IPS DF 19.7 (cell line): ENCODE measurements around the gene CCDC141.
A peak's percentile ranks its signal among the peaks of the same experiment; 100 is the strongest.

ENCODE experiments used
- DNase-seq: peaks from one replicate; pipeline ENCODE4 v3.0.0-alpha.2; 2013; ENCODE audit warnings: low read depth, low spot score

Gene CCDC141

DNA sequence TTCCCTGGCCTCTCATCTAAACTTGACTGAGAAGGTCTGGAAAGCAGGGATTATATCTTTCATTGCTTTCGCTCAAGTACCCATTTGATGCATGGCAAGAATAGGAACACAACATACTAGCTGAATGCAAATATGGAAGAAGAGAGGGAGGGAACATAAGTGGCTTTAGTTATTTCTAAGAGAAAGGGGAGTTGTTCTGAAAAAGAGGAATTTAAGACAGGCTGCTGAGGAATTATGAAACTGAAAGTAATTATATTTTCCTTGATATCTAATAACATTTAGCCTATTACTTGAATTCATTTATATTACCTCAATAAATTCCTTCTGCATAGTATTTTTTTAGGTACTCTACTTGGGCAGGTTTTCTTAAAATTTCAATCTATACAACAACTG is 136.9 kb downstream of the CCDC141 start:
- no peak for DNase-seq

DNA sequence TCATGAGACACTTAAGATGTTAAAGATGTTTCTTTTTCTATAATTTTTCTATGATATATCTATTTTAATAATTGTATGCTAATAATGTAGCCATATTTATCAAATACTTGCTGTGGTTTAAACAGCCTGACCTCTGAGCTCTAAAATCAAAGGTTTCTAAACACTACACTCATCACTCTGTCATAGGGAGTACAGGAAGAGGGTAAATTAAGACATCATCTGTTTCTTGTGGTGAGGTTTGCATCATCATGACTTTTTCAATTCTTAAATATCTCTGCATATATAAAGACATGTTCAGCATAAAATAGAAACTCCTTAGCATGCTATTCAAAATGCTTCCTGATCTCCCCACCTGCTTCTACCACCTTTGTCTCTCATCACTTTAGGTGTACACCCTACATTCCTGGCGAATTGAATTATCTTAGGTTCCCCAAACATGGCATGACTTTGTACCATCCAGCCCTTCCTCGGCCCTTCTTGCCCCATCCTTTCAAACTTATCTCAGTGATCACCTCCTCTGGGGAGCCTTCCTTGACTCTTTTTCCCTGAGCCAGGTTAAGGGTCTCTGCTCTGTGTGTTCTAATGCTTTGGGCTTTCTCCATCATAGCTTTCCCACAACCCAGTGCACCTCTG is 137.4 kb downstream of the CCDC141 start:
- DNase-seq = no peak

DNA sequence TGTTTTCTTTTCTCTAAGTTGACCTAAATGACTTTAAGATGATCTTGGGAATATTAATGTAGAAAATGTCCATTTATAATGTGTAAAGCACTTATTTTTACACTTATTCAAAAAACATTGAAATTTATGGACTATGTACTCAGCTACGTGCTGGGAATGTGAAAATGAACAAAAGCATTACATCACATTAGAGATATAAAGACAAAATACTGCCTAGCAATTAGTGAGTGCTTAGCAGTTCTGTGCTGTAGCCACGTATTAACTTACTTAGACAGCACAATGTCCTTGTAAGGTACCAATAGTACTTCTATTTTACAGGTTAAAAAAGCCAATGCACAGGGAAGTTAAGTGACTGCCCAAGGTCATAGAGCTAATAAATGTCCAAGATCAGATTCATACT is 138.9 kb downstream of the CCDC141 start:
- no peak for DNase-seq

DNA sequence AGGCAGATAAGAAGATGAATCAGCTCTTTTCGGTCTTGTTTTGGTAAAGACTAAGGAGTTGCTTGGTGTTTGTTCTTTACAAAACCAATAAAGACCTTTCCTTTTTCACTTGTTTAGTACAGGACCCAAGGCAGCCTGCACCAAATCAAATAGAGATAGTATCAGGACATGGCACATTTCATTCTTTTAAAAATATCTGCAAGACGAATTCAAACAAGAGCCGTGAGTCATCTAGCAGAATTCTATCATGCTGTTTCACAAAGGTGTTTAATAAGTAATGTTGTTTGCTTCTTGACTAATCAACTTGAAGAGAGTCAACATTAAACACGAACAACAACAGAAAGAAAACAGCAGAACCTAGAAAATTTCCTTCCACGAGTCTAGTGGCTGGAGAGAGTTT is 139.9 kb downstream of the CCDC141 start:
- DNase-seq = no peak

DNA sequence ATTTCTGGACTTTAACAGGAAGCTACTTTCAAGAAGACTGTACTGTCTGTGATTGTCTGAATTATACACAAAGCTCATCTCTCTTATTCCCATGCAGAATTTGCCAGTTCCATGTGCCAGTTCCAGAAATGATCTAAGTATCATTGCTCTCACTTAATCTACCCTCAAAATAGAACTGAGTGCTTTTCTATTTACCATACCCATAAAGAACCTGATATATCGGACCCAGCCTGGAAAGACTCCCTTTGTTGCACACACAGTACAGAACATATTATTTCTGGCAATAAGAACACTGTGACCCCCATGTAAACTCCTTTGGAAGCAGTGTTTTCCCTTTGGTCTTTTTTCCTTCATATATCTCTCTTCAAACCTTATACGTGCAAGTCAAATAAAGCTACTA is 140.4 kb downstream of the CCDC141 start:
- DNase-seq = no peak

DNA sequence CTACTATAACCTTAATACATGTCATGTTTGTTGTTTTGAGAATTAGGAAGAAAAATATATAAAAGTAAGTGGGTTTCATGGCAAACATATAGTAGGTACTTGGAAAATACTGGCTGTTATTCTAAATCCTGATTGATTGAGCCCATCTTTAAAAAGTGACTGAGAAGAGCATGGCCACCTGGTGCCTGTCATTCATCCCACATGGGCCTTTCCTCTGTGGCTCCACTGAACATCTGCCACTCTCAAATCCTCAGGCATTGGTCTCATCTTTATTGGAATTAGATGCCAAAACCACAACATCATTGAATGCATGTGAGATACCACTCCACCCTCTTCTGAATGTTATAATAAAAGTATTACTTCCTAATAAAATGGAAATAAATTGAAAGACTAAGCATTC is 141.1 kb downstream of the CCDC141 start:
- DNase-seq = no peak

DNA sequence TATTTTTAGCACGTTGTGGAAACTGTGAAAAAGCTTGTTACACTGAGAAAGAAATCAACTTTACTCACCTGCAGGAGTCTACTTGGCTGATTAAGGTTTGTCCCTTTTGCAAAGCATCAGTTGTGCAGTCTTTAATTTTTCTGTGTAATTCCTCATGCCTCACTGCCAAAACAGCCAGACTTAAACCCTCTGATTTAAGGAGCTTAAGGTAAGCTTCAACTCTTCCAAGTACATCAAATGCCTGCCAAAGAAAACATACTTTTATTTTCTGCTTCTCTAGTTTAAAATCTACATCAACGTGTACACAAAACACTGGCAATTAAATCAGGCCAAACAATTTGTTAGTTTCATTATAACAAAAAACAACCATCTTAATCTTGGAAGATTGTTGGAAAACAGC is 144.7 kb downstream of the CCDC141 start:
- no peak for DNase-seq

DNA sequence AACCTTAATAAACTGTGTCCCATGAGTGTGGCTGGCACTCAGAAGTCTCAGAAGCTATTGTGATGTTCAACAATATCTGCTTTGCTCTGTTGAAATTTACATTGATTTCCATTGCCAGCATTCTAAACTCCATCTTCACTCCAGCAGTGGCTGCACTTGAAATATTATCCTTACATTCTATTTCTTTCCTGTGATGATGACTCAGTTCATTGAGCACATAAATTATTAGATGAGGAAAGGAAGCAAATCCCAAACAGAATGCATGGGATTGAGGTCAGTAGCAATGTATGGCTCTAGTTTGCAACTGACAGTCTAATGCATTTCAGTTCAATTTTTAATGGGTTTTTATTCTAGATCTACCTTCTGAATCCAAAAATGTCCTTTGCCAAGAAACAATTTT is 150.3 kb downstream of the CCDC141 start:
- no peak for DNase-seq

DNA sequence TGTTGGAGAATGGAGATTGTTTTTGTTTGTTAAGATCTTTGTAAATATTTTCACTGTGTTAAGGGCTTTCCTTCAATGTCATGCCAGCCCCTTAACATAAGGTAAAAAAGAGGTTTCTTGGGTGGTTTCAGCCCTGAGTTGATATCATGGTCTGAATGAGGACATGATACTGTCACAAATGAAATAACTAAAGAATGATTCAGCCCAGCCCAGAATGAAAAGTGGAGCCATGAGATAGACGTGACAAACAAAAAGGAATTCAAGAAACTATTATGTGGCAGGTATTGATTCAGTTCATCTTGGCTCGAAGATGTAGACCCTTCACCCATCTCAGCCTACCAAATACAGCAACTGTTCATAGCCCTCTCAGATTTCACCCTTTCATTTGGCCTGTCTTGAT is 154.1 kb downstream of the CCDC141 start:
- DNase-seq = no peak

DNA sequence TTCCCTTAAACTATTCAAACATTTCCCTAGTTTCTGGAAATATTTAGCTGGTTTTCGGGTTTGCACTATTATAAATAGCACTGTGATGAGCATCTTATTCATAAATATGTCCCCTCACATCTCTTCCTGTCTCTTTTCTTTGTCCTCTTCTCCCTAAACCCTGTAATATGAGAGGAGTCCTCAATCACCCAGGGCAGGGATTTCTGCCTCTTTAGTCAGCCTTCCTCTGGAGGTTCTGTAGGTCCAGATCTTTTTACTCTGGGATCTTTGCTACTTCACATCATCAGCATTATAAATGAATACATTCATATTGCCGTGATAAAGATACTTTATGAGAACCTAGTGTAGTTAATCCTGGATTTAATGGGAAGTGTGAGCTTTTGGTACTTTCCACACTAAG is 154.8 kb downstream of the CCDC141 start:
- DNase-seq = no peak

DNA sequence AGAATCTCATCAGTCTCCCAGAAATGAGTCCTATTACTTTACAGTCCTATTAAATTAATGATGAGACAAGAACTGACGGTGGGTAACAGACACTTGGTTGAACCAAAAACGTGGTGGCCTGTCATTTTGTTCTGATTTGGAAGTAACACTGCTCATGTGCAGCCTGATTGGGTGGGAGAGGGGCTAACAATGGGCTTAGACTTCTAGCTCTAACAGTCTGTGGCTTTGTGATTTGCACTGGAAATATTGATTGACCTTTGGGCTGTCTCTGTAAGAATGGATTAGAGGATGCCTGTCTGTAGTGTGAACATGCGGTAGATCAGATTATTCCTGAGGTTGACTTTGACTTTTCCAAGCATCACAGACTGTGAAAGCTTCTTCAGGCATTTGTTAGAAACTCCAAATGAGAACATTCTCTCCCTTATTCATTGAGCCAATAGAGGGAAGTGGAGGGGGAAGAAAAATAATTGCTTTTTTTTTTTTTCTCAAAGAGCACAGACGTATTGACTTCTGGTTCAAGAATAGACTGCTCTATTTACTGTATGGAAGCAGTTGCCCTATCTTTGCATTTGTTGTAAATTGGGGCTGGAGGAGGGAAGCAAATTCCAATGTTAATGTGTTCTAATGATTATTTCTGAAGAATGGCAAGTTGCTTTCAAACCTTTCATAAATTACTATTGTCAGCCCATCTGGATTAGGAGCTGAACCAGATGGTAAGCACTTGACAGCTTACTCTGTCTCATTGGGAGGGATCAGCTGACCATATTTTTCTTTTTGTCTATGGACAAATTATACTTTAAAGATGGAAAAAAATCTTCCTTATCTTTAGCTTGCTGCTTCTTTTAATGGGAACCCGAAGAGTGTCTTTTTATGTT is 156.9 kb downstream of the CCDC141 start:
- no peak for DNase-seq

DNA sequence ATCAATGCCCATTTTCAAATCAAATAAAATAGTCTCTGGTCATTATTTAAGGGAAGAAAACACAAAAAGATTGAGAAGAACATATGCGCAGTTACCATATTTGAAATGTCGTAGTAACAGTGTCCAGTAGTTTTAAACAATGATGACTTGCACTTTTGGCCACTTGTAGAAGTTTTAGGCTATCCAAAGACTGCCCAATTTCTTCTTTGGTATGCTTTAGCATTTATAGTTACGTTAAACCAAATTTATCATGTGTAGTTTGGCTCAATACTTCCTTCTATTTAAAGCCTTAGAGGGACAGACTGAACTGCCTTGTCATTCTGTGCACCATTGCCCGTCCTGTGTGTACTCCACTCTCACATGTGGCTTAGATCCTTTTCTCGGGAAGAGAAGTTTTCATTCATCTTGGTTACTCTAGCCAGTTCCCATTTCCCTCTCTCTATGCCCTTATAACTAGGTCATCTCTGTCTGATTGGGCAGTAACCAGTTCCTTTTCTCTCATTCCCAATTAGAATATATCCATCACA is 157.9 kb downstream of the CCDC141 start:
- DNase-seq = no peak

DNA sequence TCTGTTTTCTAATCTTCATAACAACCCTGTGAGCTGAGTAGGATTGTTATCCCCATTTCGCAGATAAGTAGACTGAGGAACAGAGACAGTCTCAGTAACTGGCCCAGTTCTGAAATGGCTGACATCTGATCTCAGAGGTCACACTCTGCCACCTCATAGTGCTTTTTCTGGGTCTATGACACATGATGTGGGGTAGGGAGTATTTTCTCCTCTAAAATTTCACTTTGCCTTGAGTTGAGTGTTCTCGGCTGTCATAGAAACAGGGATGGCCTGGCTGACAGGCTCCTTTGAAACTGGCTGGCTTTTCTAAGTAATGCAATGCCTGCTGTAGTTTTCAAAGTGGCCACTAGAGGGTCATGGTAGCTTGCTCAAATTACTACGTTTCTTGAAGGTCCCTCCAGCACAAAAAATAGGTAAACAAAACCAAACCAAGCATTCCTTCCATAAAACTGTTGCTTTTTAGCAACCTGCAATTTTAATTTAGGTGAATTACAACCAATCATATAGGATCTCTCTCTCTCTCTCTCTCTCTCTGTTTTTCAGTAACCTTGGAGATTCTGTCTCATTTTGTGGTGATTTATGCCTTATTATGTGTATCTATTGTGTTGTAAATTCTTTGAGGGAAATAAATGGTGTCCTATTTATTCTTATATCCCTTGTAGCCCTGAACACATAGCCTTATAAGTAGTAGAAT is 158.5 kb downstream of the CCDC141 start:
- DNase-seq = peak; percentile 45

DNA sequence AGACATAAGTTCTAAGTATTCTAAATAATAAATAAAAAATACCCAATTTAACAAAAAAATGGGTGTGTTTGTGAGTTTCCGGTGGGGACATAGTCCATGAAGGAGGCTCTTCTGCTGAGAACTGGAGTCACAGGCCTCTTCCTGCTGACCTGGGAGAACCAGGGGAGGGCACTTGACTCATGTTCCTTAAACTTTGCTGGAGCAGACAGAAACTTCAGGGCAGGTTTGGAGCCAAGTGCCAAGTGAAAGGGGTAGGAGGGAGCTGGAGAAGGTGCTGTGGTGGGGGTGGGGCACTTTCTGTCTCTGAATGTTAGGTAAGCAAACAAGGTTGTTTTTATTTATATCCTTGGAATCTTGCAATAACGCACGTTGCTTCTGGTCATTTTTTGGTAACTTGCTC is 163.9 kb downstream of the CCDC141 start:
- DNase-seq = no peak

DNA sequence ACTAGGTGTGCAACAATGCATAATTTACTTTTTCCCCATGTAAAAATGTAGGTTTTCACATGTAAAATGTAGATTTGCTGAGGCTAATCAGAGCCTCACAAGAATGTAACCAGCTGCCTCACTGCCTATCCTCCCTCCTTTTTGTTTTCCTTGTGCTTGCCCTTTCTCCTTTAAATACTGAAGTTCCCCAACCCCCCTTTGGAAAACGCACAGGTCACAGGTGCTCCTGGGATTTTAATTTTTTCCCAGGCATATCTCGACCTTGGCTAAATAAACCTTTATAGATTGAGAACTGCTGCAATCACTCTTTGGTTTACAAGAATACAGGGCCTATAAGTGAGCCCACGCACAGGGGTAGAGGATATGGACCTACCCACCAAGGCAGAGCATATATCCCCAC is 165.5 kb downstream of the CCDC141 start:
- no peak for DNase-seq

DNA sequence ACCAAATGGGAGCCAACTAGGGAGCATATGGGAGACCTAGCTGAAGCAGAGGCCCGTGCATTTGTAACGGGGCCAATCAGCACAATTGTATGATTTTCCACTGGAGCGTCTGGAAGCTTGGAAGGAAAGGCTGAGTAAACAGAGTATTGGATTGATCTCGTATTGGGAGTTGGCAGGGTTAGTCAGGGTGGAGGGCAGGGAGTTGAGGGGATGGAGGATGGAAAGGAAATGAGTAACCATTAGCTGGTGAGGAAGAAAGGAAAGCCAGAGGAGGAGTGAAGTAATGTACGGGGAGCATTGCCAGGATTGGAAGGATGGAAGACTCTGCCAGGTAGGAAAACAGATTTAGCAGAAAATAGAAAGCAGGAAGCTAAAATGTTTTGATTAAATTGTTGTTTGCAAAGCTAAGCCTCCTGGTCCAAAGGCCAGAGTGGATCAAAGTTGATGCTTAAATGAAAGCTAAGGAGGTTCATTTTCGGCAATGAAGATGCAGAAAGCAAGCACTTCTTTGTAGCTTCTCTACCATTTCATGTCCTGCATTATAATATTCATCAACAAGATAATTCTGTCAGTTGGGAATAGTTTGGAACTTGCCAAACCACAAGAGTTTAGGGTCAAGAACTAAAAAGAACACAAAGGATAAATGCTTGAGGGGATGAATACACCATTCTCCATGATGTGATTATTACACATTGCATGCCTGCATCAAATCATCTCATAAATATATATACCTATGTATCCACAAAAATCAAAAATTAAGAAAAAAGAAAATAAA is 167.1 kb downstream of the CCDC141 start:
- no peak for DNase-seq

DNA sequence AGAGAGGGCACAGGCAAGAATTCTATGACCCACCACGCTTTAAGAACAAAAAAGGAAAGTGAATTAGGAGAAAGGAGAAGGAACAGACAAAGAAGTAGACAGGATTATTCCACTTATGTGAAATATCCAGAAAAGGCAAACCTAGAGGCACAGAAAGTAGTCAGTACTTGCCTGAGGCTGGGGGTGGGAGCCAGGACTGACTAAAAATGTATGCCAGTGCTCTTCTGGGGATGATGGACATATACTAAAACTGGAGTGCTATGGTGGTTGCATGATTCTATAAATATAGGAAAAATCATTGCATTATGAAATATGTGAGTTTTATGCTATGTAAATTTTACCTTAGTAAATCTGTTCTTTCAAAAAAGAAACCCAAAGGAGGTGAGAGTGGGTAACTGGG is 168.9 kb downstream of the CCDC141 start:
- no peak for DNase-seq

DNA sequence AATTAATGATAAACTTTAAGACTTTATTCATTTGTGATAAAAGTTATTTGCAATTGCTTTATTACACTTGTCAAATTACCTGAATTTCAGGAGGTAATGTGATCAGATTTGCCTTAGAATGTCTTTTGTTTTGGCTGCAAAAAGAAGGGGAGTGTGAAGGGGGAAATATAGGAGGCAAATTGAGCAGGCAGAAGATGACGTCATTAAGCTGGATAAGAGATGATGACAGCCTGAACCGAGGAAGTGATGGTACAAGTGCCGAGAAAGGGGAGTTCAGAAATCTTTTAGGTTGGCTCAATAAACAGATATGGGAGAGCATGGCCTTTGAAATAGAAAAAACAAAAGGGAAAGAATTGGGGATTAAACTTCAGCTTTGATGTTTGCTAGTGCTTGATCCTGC is 169.7 kb downstream of the CCDC141 start:
- DNase-seq = no peak

DNA sequence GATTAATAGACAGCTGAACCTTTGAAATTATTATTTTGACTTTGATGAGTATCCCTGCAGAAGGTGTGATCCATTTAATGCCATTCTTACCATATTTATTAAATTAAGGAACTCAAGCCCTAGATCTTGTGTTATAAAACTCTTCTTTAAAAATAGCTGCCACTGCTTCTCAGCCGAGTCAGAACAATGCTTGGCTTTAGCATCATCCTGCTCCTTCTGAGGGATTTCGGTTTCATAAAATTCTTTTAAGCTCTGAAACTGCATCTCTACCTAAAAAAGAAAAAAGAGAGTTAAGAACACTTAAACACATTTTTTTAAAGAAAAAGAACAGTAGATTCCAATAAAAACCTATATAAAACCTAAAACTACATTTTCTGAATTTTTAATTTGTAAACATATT is 172.1 kb downstream of the CCDC141 start:
- DNase-seq = no peak

DNA sequence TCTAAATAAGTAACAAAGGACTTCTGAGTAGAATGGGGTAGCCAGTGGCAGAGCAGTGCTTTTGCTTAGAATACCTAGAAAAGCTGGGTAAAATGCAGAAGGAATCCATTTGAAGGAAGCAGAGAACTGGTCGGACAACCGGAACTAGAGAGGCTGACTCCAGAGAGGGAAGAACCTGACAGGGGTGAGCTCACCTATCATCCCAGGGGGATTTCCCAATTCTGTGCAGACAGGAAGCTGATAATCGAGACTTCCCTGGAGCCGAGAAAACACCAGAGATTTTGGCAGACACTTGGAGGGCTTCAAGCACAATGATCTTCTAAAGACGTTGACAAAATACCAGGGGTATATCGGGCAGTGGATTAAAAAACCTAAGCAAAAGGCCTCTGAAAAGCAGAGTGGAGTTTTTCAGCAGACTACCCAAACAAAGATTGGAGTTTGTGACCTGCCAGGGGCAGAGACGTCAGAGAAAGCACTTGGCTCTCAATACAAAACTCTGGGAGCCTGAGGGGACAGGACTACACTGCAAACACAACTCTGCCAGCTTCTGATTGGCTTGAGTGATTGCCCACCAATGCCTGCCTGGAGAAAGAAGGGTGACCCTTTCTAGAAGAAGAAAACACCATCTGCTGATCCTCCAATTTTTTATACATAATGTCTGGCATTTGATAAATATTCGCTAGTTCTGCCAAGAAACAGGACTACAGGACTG is 175.3 kb downstream of the CCDC141 start:
- DNase-seq = no peak

DNA sequence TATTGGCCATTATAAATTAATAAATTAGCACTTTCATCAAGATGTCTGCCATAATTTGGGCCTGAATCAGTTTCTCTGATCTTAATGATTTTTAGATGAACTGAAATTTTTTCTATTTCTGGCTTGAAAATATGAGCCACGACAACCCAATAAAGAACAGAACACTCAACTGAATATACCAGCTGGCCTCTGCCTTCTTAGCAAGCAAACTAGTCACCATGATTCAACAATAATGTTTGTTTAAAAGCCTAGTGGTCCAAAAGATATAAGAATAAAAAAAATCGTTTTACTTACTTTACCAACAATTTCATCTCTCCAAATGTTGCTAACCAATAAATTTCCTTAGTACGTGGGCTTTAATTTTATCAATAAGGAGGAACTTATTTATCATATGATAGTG is 176.0 kb downstream of the CCDC141 start:
- no peak for DNase-seq
